HG03354 (cell line): ENCODE data around the gene FBXO42.
"Not testable (repeated sequence)": the region's sequence is repeated elsewhere in the genome, so short reads cannot be mapped to it uniquely, and the experiment has no call there.

ENCODE experiments used
- ATAC-seq: cut with Tn5 transposase; IDR thresholded peaks from one replicate; pipeline ENCODE4 v1.9.1; 2021; ENCODE audit warnings: mild to moderate bottlenecking; ENCODE audit not compliant: unreplicated experiment, poor library complexity, severe bottlenecking

Gene FBXO42

GRCh38 chr1:16275591-16275990 is 76.7 kb downstream of the FBXO42 start:
- no peak for ATAC-seq

- no peak for ATAC-seq
Observed at GRCh38 chr1:16267690-16268180, 84.5 kb downstream of the FBXO42 start.

GRCh38 chr1:16266411-16267118 is 85.7 kb downstream of the FBXO42 start:
- ATAC-seq = no peak

- ATAC-seq = no peak
Observed at GRCh38 chr1:16262067-16262466, 90.2 kb downstream of the FBXO42 start.

GRCh38 chr1:16260814-16261213 is 91.5 kb downstream of the FBXO42 start:
- no peak for ATAC-seq

- ATAC-seq = no peak
Observed at GRCh38 chr1:16258591-16259135, 93.6 kb downstream of the FBXO42 start.

- ATAC-seq = no peak
Observed at GRCh38 chr1:16257968-16258367, 94.3 kb downstream of the FBXO42 start.

- ATAC-seq = not testable (repeated sequence)
Observed at GRCh38 chr1:16257556-16257955, 94.7 kb downstream of the FBXO42 start.

- no peak for ATAC-seq
Observed at GRCh38 chr1:16256478-16256877, 95.8 kb downstream of the FBXO42 start.

- no peak for ATAC-seq
Observed at GRCh38 chr1:16254263-16254928, 97.9 kb downstream of the FBXO42 start.

- no peak for ATAC-seq
Observed at GRCh38 chr1:16253332-16253922, 98.9 kb downstream of the FBXO42 start.

- no peak for ATAC-seq
Observed at GRCh38 chr1:16252912-16253311, 99.4 kb downstream of the FBXO42 start.

- no peak for ATAC-seq
Observed at GRCh38 chr1:16251381-16251780, 100.9 kb downstream of the FBXO42 start.

GRCh38 chr1:16250524-16251251 is 101.6 kb downstream of the FBXO42 start:
- ATAC-seq = no peak

GRCh38 chr1:16249596-16250241 is 102.6 kb downstream of the FBXO42 start:
- ATAC-seq = no peak

- ATAC-seq = peak; percentile 58
Observed at GRCh38 chr1:16248603-16249516, 103.4 kb downstream of the FBXO42 start.

GRCh38 chr1:16248007-16248436 is 104.3 kb downstream of the FBXO42 start:
- no peak for ATAC-seq

- no peak for ATAC-seq
Observed at GRCh38 chr1:16247441-16247840, 104.8 kb downstream of the FBXO42 start.
